ENCODE data around the gene KLF4.

The KLF4 gene

GRCh38 chr9:107443786-107444185, 45.8 kb downstream of the KLF4 start:
- Histone ChIP-seq H3K23ac (ENCODE audit: low read length) (no peak overlapping the region), H2BK120ac (ENCODE audit: insufficient read depth, low read length, poor library complexity) (no peak overlapping the region), H4K8ac (ENCODE audit: low read depth, low read length) (no peak overlapping the region), H3K79me2 (ENCODE audit: control insufficient read depth, insufficient read depth, low read length, poor library complexity) (no peaks in the 10 kb centered on the region), H3K4me2 (ENCODE audit: low read length) (no peak overlapping the region), H3K79me1 (ENCODE audit: low read length) (no peaks in the 10 kb centered on the region), H3K4me1 (ENCODE audit: control insufficient read depth in 1 of 2, insufficient read depth in 2 of 2, low read length in 2 of 2) (peaks cover 0 to 2% of the 10 kb centered on the region in 2 experiments), H2BK12ac (ENCODE audit: low read length) (no peak overlapping the region), H2AK5ac (ENCODE audit: low read length) (no peak overlapping the region), H3K36me3 (ENCODE audit: control insufficient read depth in 1 of 2, insufficient read depth in 2 of 2, low read length in 2 of 2) (no peaks in the 10 kb centered on the region), H2AFZ (ENCODE audit: insufficient read depth, low read length, poor library complexity) (no peak overlapping the region), H4K12ac (ENCODE audit: low read depth, low read length) (no peak overlapping the region), H2BK5ac (ENCODE audit: low read depth, low read length, poor library complexity) (no peak overlapping the region), H3K27me3 (ENCODE audit: insufficient read depth, low read length) (no peaks in the 10 kb centered on the region), H3K27ac (ENCODE audit: low read depth, low read length) (no peak overlapping the region), H3K4me3 (ENCODE audit: low read depth, low read length) (no peak overlapping the region), H4K91ac (ENCODE audit: low read depth, low read length) (no peak overlapping the region), H3K9ac (ENCODE audit: low read length) (no peak overlapping the region), H3K14ac (ENCODE audit: low read length) (no peak overlapping the region), H3K18ac (ENCODE audit: low read length) (no peak overlapping the region), H3K4ac (ENCODE audit: low read depth, low read length) (no peak overlapping the region), H3K9me3 (ENCODE audit: insufficient read depth, low read depth, low read length) (no peaks in the 10 kb centered on the region)
- no peak for DNase-seq
- WGBS (ENCODE audit: extremely low coverage, insufficient coverage, insufficient read length) = no CpG with 5 or more reads among the region's 1 CpG

GRCh38 chr9:107439991-107440456, 49.5 kb downstream of the KLF4 start:
- Histone ChIP-seq H4K8ac (ENCODE audit: low read depth, low read length) (no peak overlapping the region), H3K4ac (ENCODE audit: low read depth, low read length) (no peak overlapping the region), H3K18ac (ENCODE audit: low read length) (no peak overlapping the region), H3K27me3 (ENCODE audit: insufficient read depth, low read length) (no peaks in the 10 kb centered on the region), H4K12ac (ENCODE audit: low read depth, low read length) (no peak overlapping the region), H3K9me3 (ENCODE audit: insufficient read depth, low read depth, low read length) (no peaks in the 10 kb centered on the region), H3K4me2 (ENCODE audit: low read length) (no peak overlapping the region), H3K4me3 (ENCODE audit: low read depth, low read length) (no peak overlapping the region), H3K14ac (ENCODE audit: low read length) (no peak overlapping the region), H3K79me1 (ENCODE audit: low read length) (peaks cover 3% of the 10 kb centered on the region), H3K36me3 (ENCODE audit: control insufficient read depth in 1 of 2, insufficient read depth in 2 of 2, low read length in 2 of 2) (no peaks in the 10 kb centered on the region), H3K27ac (ENCODE audit: low read depth, low read length) (no peak overlapping the region), H2AK5ac (ENCODE audit: low read length) (no peak overlapping the region), H2BK120ac (ENCODE audit: insufficient read depth, low read length, poor library complexity) (no peak overlapping the region), H2BK12ac (ENCODE audit: low read length) (no peak overlapping the region), H3K23ac (ENCODE audit: low read length) (no peak overlapping the region), H4K91ac (ENCODE audit: low read depth, low read length) (no peak overlapping the region), H3K4me1 (ENCODE audit: control insufficient read depth in 1 of 2, insufficient read depth in 2 of 2, low read length in 2 of 2) (peaks cover 3 to 9% of the 10 kb centered on the region in 2 experiments), H2BK5ac (ENCODE audit: low read depth, low read length, poor library complexity) (no peak overlapping the region), H3K79me2 (ENCODE audit: control insufficient read depth, insufficient read depth, low read length, poor library complexity) (no peaks in the 10 kb centered on the region), H2AFZ (ENCODE audit: insufficient read depth, low read length, poor library complexity) (no peak overlapping the region), H3K9ac (ENCODE audit: low read length) (no peak overlapping the region)
- no CpG with 5 or more reads among the region's 3 CpGs for WGBS (ENCODE audit: extremely low coverage, insufficient coverage, insufficient read length)
- DNase-seq = peak in 1 of 2 donors; percentile 51

GRCh38 chr9:107438211-107439031, 51.1 kb downstream of the KLF4 start:
- no CpG with 5 or more reads among the region's 7 CpGs for WGBS (ENCODE audit: extremely low coverage, insufficient coverage, insufficient read length)

GRCh38 chr9:107437716-107438115, 51.9 kb downstream of the KLF4 start:
- no peak overlapping the region for H3K4me3 ChIP-seq (ENCODE audit: low read depth, low read length)
- no peaks in the 10 kb centered on the region for H3K79me2 ChIP-seq (ENCODE audit: control insufficient read depth, insufficient read depth, low read length, poor library complexity)
- no CpG with 5 or more reads among the region's 6 CpGs for WGBS (ENCODE audit: extremely low coverage, insufficient coverage, insufficient read length)
- H3K4me1 ChIP-seq (ENCODE audit: control insufficient read depth in 1 of 2, insufficient read depth in 2 of 2, low read length in 2 of 2) = peaks cover 3 to 9% of the 10 kb centered on the region in 2 experiments
- DNase-seq = no peak
- H2AK5ac ChIP-seq (ENCODE audit: low read length) = no peak overlapping the region
- no peak overlapping the region for H2AFZ ChIP-seq (ENCODE audit: insufficient read depth, low read length, poor library complexity)
- H2BK12ac ChIP-seq (ENCODE audit: low read length) = no peak overlapping the region
- no peak overlapping the region for H3K27ac ChIP-seq (ENCODE audit: low read depth, low read length)
- H4K8ac ChIP-seq (ENCODE audit: low read depth, low read length) = no peak overlapping the region
- H3K4ac ChIP-seq (ENCODE audit: low read depth, low read length) = no peak overlapping the region
- H3K9ac ChIP-seq (ENCODE audit: low read length) = no peak overlapping the region
- H3K18ac ChIP-seq (ENCODE audit: low read length) = no peak overlapping the region
- no peak overlapping the region for H2BK5ac ChIP-seq (ENCODE audit: low read depth, low read length, poor library complexity)
- no peak overlapping the region for H4K91ac ChIP-seq (ENCODE audit: low read depth, low read length)
- no peak overlapping the region for H3K14ac ChIP-seq (ENCODE audit: low read length)
- no peak overlapping the region for H3K23ac ChIP-seq (ENCODE audit: low read length)
- H3K9me3 ChIP-seq (ENCODE audit: insufficient read depth, low read depth, low read length) = no peaks in the 10 kb centered on the region
- H3K36me3 ChIP-seq (ENCODE audit: control insufficient read depth in 1 of 2, insufficient read depth in 2 of 2, low read length in 2 of 2) = no peaks in the 10 kb centered on the region
- H4K12ac ChIP-seq (ENCODE audit: low read depth, low read length) = no peak overlapping the region
- H2BK120ac ChIP-seq (ENCODE audit: insufficient read depth, low read length, poor library complexity) = peak overlapping the region; percentile 37
- peaks cover 3% of the 10 kb centered on the region for H3K79me1 ChIP-seq (ENCODE audit: low read length)
- H3K27me3 ChIP-seq (ENCODE audit: insufficient read depth, low read length) = no peaks in the 10 kb centered on the region
- no peak overlapping the region for H3K4me2 ChIP-seq (ENCODE audit: low read length)

More at GRCh38 chr9:107438211-107439031, 51.1 kb downstream of the KLF4 start:
- Histone ChIP-seq H2BK5ac (ENCODE audit: low read depth, low read length, poor library complexity) (no peak overlapping the region), H3K4me3 (ENCODE audit: low read depth, low read length) (no peak overlapping the region), H3K27me3 (ENCODE audit: insufficient read depth, low read length) (no peaks in the 10 kb centered on the region), H3K4me2 (ENCODE audit: low read length) (no peak overlapping the region), H3K4me1 (ENCODE audit: control insufficient read depth in 1 of 2, insufficient read depth in 2 of 2, low read length in 2 of 2) (peaks cover 3 to 9% of the 10 kb centered on the region in 2 experiments), H3K9me3 (ENCODE audit: insufficient read depth, low read depth, low read length) (no peaks in the 10 kb centered on the region), H2AFZ (ENCODE audit: insufficient read depth, low read length, poor library complexity) (no peak overlapping the region), H2BK120ac (ENCODE audit: insufficient read depth, low read length, poor library complexity) (no peak overlapping the region), H2AK5ac (ENCODE audit: low read length) (no peak overlapping the region), H3K27ac (ENCODE audit: low read depth, low read length) (peak overlapping the region; percentile 63), H3K36me3 (ENCODE audit: control insufficient read depth in 1 of 2, insufficient read depth in 2 of 2, low read length in 2 of 2) (no peaks in the 10 kb centered on the region), H3K18ac (ENCODE audit: low read length) (no peak overlapping the region), H3K79me2 (ENCODE audit: control insufficient read depth, insufficient read depth, low read length, poor library complexity) (no peaks in the 10 kb centered on the region), H2BK12ac (ENCODE audit: low read length) (peak overlapping the region; percentile 73), H3K79me1 (ENCODE audit: low read length) (peaks cover 3% of the 10 kb centered on the region), H3K14ac (ENCODE audit: low read length) (no peak overlapping the region), H3K4ac (ENCODE audit: low read depth, low read length) (no peak overlapping the region), H4K12ac (ENCODE audit: low read depth, low read length) (no peak overlapping the region), H4K8ac (ENCODE audit: low read depth, low read length) (no peak overlapping the region), H3K9ac (ENCODE audit: low read length) (no peak overlapping the region), H3K23ac (ENCODE audit: low read length) (no peak overlapping the region), H4K91ac (ENCODE audit: low read depth, low read length) (no peak overlapping the region)
- peak; percentile 69 to 89 for DNase-seq

All from trophoblast cell (in vitro differentiated cells and primary cell).